ENCODE measurements around the gene EDEM1. TPM values are rescaled to one million over a fixed set of nuclear protein-coding genes. Genes with fewer than 3 reads are reported as not detected.
"Not testable (repeated sequence)": the region's sequence is repeated elsewhere in the genome, so short reads cannot be mapped to it uniquely, and the experiment has no call there.

The EDEM1 gene
- total and polyA plus RNA-seq, 2 experiments from 2014 or later = 17.3 to 24.3 TPM

DNA sequence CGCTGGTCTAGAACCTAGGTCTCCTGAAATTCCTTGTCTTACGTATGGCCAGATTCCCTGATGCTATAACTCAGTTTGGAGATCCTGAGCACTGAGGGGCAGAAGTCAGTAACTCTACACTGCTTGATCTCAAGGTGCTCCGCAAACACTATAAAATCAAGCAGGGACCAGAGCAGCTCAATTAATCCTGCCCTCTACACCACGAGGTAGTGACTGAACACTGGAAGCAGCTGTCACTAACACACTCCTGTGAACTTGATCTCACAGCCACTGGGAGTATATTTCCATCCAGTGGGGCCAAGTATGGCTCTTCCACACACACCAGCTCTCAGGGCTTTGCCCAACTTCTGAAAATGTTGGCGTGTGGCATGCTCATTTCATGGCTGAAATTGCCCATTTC is 51.0 kb downstream of the EDEM1 start:
- Histone ChIP-seq H4K20me1 (ENCODE audit: insufficient read depth) (no peaks in the 10 kb centered on the region), H3K9me3 (ENCODE audit: low read depth) (no peaks in the 10 kb centered on the region), H3K27ac (no peak overlapping the region), H3K4me3 (no peak overlapping the region), H3K9me2 (ENCODE audit: insufficient read depth) (no peaks in the 10 kb centered on the region), H3K4me2 (ENCODE audit: unreplicated experiment) (no peak overlapping the region), H3K4me1 (ENCODE audit: insufficient read depth) (no peaks in the 10 kb centered on the region), H3K79me2 (ENCODE audit: insufficient read depth) (no peaks in the 10 kb centered on the region), H3K27me3 (replicated peaks; ENCODE audit: insufficient read depth) (no peaks in the 10 kb centered on the region), H2AFZ (no peak overlapping the region), H3K9ac (no peak overlapping the region), H3K36me3 (ENCODE audit: low read depth) (no peaks in the 10 kb centered on the region), H3F3A (ENCODE audit: insufficient read depth) (no peaks in the 10 kb centered on the region)
- DNase-seq = no peak
- in situ Hi-C loops (cut with MboI) = loop anchor here (25.0 kb wide), 1 partner anchor 1549 kb away; no protein-coding TSS in a partner anchor
- TF ChIP-seq EZH2phosphoT487 (IDR thresholded peaks at IDR 0.05; ENCODE audit: insufficient read depth, low read depth) (no peak), EZH2 (IDR thresholded peaks at IDR 0.05; ENCODE audit: insufficient read depth, poor library complexity, severe bottlenecking) (no peak)
- WGBS, 2 experiments (ENCODE audit: low coverage in 1 of 2, low lambda C conversion rate in 2 of 2, missing lambda C conversion rate in 2 of 2) = 53 to 56% methylated on average over 5 of the region's 5 CpGs

DNA sequence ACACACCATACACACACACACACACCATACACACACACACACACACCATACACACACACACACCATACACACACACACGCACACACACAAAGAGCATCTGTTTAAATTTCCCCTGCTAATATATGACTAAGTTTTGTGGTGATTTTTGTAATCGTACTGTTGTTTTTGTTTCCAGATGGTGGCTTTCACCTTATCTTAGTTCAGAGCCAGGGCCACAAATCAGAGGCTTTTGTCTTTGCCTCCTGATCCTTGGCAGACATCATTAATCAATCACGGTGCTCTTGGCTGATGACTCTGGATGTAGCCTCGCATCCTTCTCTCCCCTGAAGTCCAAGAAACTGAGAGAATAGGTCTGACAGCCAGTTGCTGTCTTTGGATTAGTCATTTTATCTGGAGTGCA is 52.1 kb downstream of the EDEM1 start:
- Histone ChIP-seq H3K36me3 (ENCODE audit: low read depth) (no peaks in the 10 kb centered on the region), H3K9ac (no peak overlapping the region), H3K4me3 (no peak overlapping the region), H3K79me2 (ENCODE audit: insufficient read depth) (no peaks in the 10 kb centered on the region), H3F3A (ENCODE audit: insufficient read depth) (no peaks in the 10 kb centered on the region), H3K4me2 (ENCODE audit: unreplicated experiment) (no peak overlapping the region), H3K9me3 (ENCODE audit: low read depth) (no peaks in the 10 kb centered on the region), H3K27me3 (replicated peaks; ENCODE audit: insufficient read depth) (no peaks in the 10 kb centered on the region), H2AFZ (no peak overlapping the region), H3K27ac (no peak overlapping the region), H3K4me1 (ENCODE audit: insufficient read depth) (no peaks in the 10 kb centered on the region), H4K20me1 (ENCODE audit: insufficient read depth) (no peaks in the 10 kb centered on the region), H3K9me2 (ENCODE audit: insufficient read depth) (no peaks in the 10 kb centered on the region)
- TF ChIP-seq EZH2 (IDR thresholded peaks at IDR 0.05; ENCODE audit: insufficient read depth, poor library complexity, severe bottlenecking) = no peak
- TF ChIP-seq EZH2phosphoT487 (IDR thresholded peaks at IDR 0.05; ENCODE audit: insufficient read depth, low read depth) = no peak
- peak; percentile 6 for DNase-seq
- WGBS, 2 experiments (ENCODE audit: low coverage in 1 of 2, low lambda C conversion rate in 2 of 2, missing lambda C conversion rate in 2 of 2) = 0 to 1% methylated on average over 3 to 4 of the region's 4 CpGs
- in situ Hi-C loops (cut with MboI) = loop anchor here (25.0 kb wide), 1 partner anchor 1548 kb away; no protein-coding TSS in a partner anchor

DNA sequence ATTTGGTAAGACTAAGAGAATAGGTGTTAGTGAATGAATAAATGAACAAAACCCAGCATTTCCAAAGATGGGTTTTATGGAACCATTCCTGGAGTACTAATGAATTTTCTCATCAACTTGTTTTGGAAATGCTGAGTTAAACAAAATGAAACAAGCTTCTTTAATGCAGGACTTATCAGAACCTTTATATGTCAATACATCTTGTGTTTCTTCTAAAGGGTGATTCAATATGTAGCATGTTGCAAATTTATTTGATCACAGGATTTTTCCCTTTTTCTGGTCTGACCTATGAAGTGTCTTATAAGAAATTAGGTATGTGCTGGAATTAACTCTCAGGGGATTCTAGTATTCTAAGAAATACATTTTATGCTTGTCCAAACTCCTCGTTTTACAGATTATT is 53.2 kb downstream of the EDEM1 start:
- H3K27ac ChIP-seq = no peak overlapping the region
- H3K27me3 ChIP-seq (replicated peaks; ENCODE audit: insufficient read depth) = no peaks in the 10 kb centered on the region
- H3K4me2 ChIP-seq (ENCODE audit: unreplicated experiment) = no peak overlapping the region
- H4K20me1 ChIP-seq (ENCODE audit: insufficient read depth) = no peaks in the 10 kb centered on the region
- H3K9me3 ChIP-seq (ENCODE audit: low read depth) = no peaks in the 10 kb centered on the region
- in situ Hi-C loops (cut with MboI) = loop anchor here (25.0 kb wide), 1 partner anchor 1547 kb away; no protein-coding TSS in a partner anchor
- TF ChIP-seq EZH2 (IDR thresholded peaks at IDR 0.05; ENCODE audit: insufficient read depth, poor library complexity, severe bottlenecking) (no peak), EZH2phosphoT487 (IDR thresholded peaks at IDR 0.05; ENCODE audit: insufficient read depth, low read depth) (no peak)
- no peaks in the 10 kb centered on the region for H3K4me1 ChIP-seq (ENCODE audit: insufficient read depth)
- no peaks in the 10 kb centered on the region for H3F3A ChIP-seq (ENCODE audit: insufficient read depth)
- no peak overlapping the region for H2AFZ ChIP-seq
- H3K4me3 ChIP-seq = no peak overlapping the region
- no peak overlapping the region for H3K9ac ChIP-seq
- no peaks in the 10 kb centered on the region for H3K9me2 ChIP-seq (ENCODE audit: insufficient read depth)
- DNase-seq = no peak
- no peaks in the 10 kb centered on the region for H3K36me3 ChIP-seq (ENCODE audit: low read depth)
- 43 to 54% methylated on average over 1 of the region's 1 CpG for WGBS, 2 experiments (ENCODE audit: low coverage in 1 of 2, low lambda C conversion rate in 2 of 2, missing lambda C conversion rate in 2 of 2)
- no peaks in the 10 kb centered on the region for H3K79me2 ChIP-seq (ENCODE audit: insufficient read depth)

DNA sequence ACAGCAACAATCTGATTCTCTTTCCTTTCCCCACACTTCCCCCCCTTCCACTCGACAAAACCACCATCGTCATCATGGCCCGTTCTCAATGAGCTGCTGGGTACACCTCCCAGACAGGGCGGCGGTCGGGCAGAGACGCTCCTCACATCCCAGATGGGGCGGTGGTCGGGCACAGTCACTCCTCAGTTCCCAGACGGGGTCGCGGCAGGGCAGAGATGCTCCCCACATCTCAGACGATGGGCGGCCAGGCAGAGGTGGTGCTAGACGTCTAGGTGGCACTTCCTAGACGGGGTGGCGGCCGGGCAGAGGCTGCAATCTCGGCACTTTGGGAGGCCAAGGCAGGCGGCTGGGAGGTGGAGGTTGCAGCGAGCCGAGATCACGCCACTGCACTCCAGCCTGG is 55.3 kb downstream of the EDEM1 start:
- not testable (repeated sequence) for H3K79me2 ChIP-seq (ENCODE audit: insufficient read depth); H3K9me3 ChIP-seq (ENCODE audit: low read depth); H4K20me1 ChIP-seq (ENCODE audit: insufficient read depth); H3K9me2 ChIP-seq (ENCODE audit: insufficient read depth); H3K4me3 ChIP-seq; DNase-seq; H3K4me1 ChIP-seq (ENCODE audit: insufficient read depth); H3K36me3 ChIP-seq (ENCODE audit: low read depth); H3K27me3 ChIP-seq (replicated peaks; ENCODE audit: insufficient read depth); H3K9ac ChIP-seq; H2AFZ ChIP-seq; H3K4me2 ChIP-seq (ENCODE audit: unreplicated experiment); H3F3A ChIP-seq (ENCODE audit: insufficient read depth); H3K27ac ChIP-seq
- 81 to 84% methylated on average over 18 to 23 of the region's 23 CpGs for WGBS, 2 experiments (ENCODE audit: low coverage in 1 of 2, low lambda C conversion rate in 2 of 2, missing lambda C conversion rate in 2 of 2)
- in situ Hi-C loops (cut with MboI) = loop anchor here (25.0 kb wide), 1 partner anchor 1545 kb away; no protein-coding TSS in a partner anchor

DNA sequence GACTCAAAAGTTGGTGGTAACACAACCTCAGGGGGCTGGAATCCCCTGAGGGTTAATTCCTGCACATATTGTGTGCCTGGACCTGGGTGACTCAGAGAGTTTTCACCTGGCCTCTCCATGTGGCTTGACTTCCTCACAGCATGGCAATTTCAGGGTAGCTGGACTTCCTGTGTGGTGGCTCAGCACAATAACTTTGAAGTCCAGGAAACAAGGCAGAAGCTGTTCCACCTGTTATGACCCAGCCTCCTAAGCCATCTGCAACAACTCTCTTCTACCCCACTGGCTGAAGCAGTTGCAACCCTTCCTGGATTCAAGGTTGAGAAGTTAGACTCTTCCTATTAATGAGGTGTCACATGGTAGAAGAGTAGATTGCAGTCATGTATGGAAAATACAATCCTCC is 58.4 kb downstream of the EDEM1 start:
- Histone ChIP-seq H3K27me3 (replicated peaks; ENCODE audit: insufficient read depth) (no peaks in the 10 kb centered on the region; the same call in 1 of the 2 replicates), H3K9ac (no peak overlapping the region), H3K9me3 (ENCODE audit: low read depth) (no peaks in the 10 kb centered on the region), H3K4me3 (no peak overlapping the region), H3K79me2 (ENCODE audit: insufficient read depth) (no peaks in the 10 kb centered on the region), H3K36me3 (ENCODE audit: low read depth) (no peaks in the 10 kb centered on the region), H4K20me1 (ENCODE audit: insufficient read depth) (no peaks in the 10 kb centered on the region), H3K4me2 (ENCODE audit: unreplicated experiment) (no peak overlapping the region), H3K27ac (no peak overlapping the region), H2AFZ (no peak overlapping the region), H3K9me2 (ENCODE audit: insufficient read depth) (no peaks in the 10 kb centered on the region), H3F3A (ENCODE audit: insufficient read depth) (no peaks in the 10 kb centered on the region), H3K4me1 (ENCODE audit: insufficient read depth) (no peaks in the 10 kb centered on the region)
- DNase-seq = no peak
- in situ Hi-C loops (cut with MboI) = loop anchor here (25.0 kb wide), 1 partner anchor 1541 kb away; no protein-coding TSS in a partner anchor
- no peak for TF ChIP-seq EZH2phosphoT487 (IDR thresholded peaks at IDR 0.05; ENCODE audit: insufficient read depth, low read depth)
- no peak for TF ChIP-seq EZH2 (IDR thresholded peaks at IDR 0.05; ENCODE audit: insufficient read depth, poor library complexity, severe bottlenecking)
